WTC11 (cell line): ENCODE data around the gene CLUH. TPM values are rescaled to one million over a fixed set of nuclear protein-coding genes. Genes with fewer than 3 reads are reported as not detected.

Experiments
- ATAC-seq: fragments of 200-7000 bp; cut with Tn5 transposase; 2 replicates; pipeline ENCODE4 v1.10.0; 2021; ENCODE audit warnings: mild to moderate bottlenecking, moderate library complexity
- CTCF ChIA-PET: fragments of 300-600 bp; sonication (Branson Sonifier 250); formaldehyde crosslinking; loops from one replicate; lab custom pipeline; 2021; ENCODE audit warnings: antibody characterized with exemption; lab: Charles Lee
- POLR2A ChIA-PET: fragments of 350-600 bp; sonication (Branson Sonifier 250); formaldehyde crosslinking; loops from one replicate; lab custom pipeline; 2021; ENCODE audit warnings: antibody characterized with exemption; lab: Charles Lee
- DNase-seq: peaks from one replicate; pipeline ENCODE4 v3.0.0; 2021; ENCODE audit warnings: low spot score
- H3K27ac Mint-ChIP-seq: 2 replicates; pipeline ENCODE4 v1.8.0; 2021; ENCODE audit warnings: mixed read lengths
- H3K27me3 Mint-ChIP-seq: 2 replicates; pipeline ENCODE4 v1.8.0; 2021; ENCODE audit warnings: low read depth, mild to moderate bottlenecking, moderate library complexity, mixed read lengths
- H3K36me3 Mint-ChIP-seq: 2 replicates; pipeline ENCODE4 v1.8.0; 2021; ENCODE audit warnings: mixed read lengths
- H3K4me1 Mint-ChIP-seq: 2 replicates; pipeline ENCODE4 v1.8.0; 2022; ENCODE audit warnings: mixed read lengths
- H3K4me3 Mint-ChIP-seq: 2 replicates; pipeline ENCODE4 v1.8.0; 2021; ENCODE audit warnings: mild to moderate bottlenecking, moderate library complexity, mixed read lengths
- H3K9me3 Mint-ChIP-seq: 2 replicates; pipeline ENCODE4 v1.8.0; 2021; ENCODE audit warnings: mixed read lengths
- AR ChIP-seq: fragments of 250-450 bp; sonication (Bioruptor Pico); IDR thresholded peaks from 2 replicates; pipeline ENCODE4 v1.9.0; 2021; ENCODE audit warnings: mild to moderate bottlenecking
- CDX4 ChIP-seq: fragments of 250-450 bp; sonication (Bioruptor Pico); IDR thresholded peaks from 2 replicates; pipeline ENCODE4 v1.9.0; 2021; ENCODE audit warnings: moderate library complexity, mild to moderate bottlenecking, inconsistent platforms, borderline replicate concordance
- EMX1 ChIP-seq: fragments of 250-450 bp; sonication (Bioruptor Pico); IDR thresholded peaks from 2 replicates; pipeline ENCODE4 v1.8.0; 2021; ENCODE audit warnings: mild to moderate bottlenecking
- HMGA2 ChIP-seq: fragments of 250-450 bp; sonication (Bioruptor Pico); IDR thresholded peaks from 2 replicates; pipeline ENCODE4 v1.4.0; 2021; ENCODE audit warnings: mild to moderate bottlenecking, moderate library complexity
- IRF2 ChIP-seq: sonication (generic); formaldehyde crosslinking; IDR thresholded peaks from 2 replicates; pipeline ENCODE4 v1.8.0; 2022; ENCODE audit warnings: low read depth, missing genetic modification reagents, borderline replicate concordance
- MAX ChIP-seq: sonication (generic); formaldehyde crosslinking; IDR thresholded peaks from 2 replicates; pipeline ENCODE4 v1.8.0; 2022; ENCODE audit warnings: mild to moderate bottlenecking, missing genetic modification reagents
- MXD4 ChIP-seq: fragments of 250-450 bp; sonication (Bioruptor Pico); IDR thresholded peaks from 2 replicates; pipeline ENCODE4 v1.8.0; 2021; ENCODE audit warnings: mild to moderate bottlenecking, moderate library complexity, borderline replicate concordance
- MYBL2 ChIP-seq: sonication (generic); formaldehyde crosslinking; IDR thresholded peaks from 2 replicates; pipeline ENCODE4 v1.8.1; 2023; ENCODE audit warnings: mild to moderate bottlenecking, moderate library complexity, missing genetic modification reagents
- NR1H2 ChIP-seq: sonication (generic); formaldehyde crosslinking; IDR thresholded peaks from 2 replicates; pipeline ENCODE4 v1.9.0; 2021; ENCODE audit warnings: mild to moderate bottlenecking, moderate library complexity, missing genetic modification reagents
- NR2C2 ChIP-seq: sonication (generic); formaldehyde crosslinking; IDR thresholded peaks from 2 replicates; pipeline ENCODE4 v1.8.0; 2022; ENCODE audit warnings: mild to moderate bottlenecking, missing genetic modification reagents
- PRDM15 ChIP-seq: sonication (generic); formaldehyde crosslinking; IDR thresholded peaks from 2 replicates; pipeline ENCODE4 v1.8.0; 2022; ENCODE audit warnings: missing genetic modification reagents
- PRRX2 ChIP-seq: fragments of 250-450 bp; sonication (Bioruptor Pico); IDR thresholded peaks from 2 replicates; pipeline ENCODE4 v1.8.0; 2021; ENCODE audit warnings: mild to moderate bottlenecking
- SMAD4 ChIP-seq: sonication (generic); formaldehyde crosslinking; IDR thresholded peaks from 2 replicates; pipeline ENCODE4 v1.8.0; 2022; ENCODE audit warnings: mild to moderate bottlenecking, missing genetic modification reagents
- SOX15 ChIP-seq: fragments of 250-450 bp; sonication (Bioruptor Pico); IDR thresholded peaks from 2 replicates; pipeline ENCODE4 v1.9.0; 2021; ENCODE audit warnings: mild to moderate bottlenecking
- SP1 ChIP-seq: sonication (generic); formaldehyde crosslinking; conservative IDR thresholded peaks from 2 replicates; pipeline ENCODE4 v1.8.1; 2022; ENCODE audit warnings: missing genetic modification reagents
- ZBTB43 ChIP-seq: sonication (generic); formaldehyde crosslinking; IDR thresholded peaks from 2 replicates; pipeline ENCODE4 v1.8.1; 2023; ENCODE audit warnings: mild to moderate bottlenecking, missing genetic modification reagents
- total RNA-seq: library from RNA; stranded (reverse); gene quantifications from 3 replicates; pipeline ENCODE4 v1.2.3, GENCODE V29; 2021
- TF ChIP-seq, protein P1 (sequence below): sonication (generic); formaldehyde crosslinking; conservative IDR thresholded peaks from 2 replicates; pipeline ENCODE4 v1.8.1; 2022; ENCODE audit warnings: mild to moderate bottlenecking, missing genetic modification reagents
- TF ChIP-seq, protein P2 (sequence below): sonication (generic); formaldehyde crosslinking; IDR thresholded peaks from 2 replicates; pipeline ENCODE4 v1.8.1; 2023; ENCODE audit warnings: mild to moderate bottlenecking, moderate library complexity, missing genetic modification reagents
- TF ChIP-seq, protein P3 (sequence below): fragments of 250-450 bp; sonication (Bioruptor Pico); IDR thresholded peaks from 2 replicates; pipeline ENCODE4 v1.8.0; 2021; ENCODE audit warnings: mild to moderate bottlenecking

Gene CLUH
- total RNA-seq, 1 experiment from 2014 or later: 105 TPM

DNA sequence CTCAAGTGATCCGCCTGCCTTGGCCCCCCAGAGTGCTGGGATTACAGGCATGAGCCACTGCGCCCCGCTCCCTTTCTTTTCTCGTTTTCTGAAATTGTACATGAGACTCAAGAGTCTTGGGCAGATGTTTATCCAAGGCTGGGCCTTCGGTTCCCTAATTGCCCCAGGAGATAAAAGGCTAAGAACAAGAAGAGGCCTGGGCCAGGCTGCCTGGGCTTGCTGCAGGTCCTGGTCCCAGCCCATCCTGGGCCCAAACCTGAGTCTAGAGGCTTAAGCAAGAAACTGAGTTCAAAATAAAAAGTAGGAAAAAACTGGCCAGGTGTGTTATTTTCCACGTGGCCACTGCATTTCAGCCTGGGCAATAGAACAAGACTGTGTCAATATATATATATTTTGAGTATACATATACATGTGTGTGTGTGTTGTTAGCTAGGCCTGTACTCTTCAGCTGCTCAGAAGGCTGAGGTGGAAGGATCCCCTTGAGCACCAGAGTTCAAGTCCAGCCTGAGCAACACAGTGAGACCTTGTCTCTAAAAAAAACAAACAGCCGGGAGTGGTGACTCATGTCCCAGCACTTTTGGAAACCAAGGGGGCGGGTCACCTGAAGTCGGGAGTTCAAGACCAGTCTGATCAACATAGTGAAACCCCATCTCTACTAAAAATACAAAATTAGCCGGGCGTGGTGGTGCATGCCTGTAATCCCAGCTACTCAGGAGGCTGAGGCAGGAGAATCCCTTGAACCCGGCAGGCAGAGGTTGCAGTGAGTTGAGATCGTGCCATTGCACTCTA, 6.8 kb upstream of the CLUH start:
- no peaks in the 10 kb centered on the region for H3K9me3 Mint-ChIP-seq
- TF ChIP-seq PRRX2 (CRISPR knock-in tag): no peak
- TF ChIP-seq EMX1 (CRISPR knock-in tag): no peak
- no peak for TF ChIP-seq MAX (CRISPR knock-in tag)
- TF ChIP-seq NR1H2 (CRISPR knock-in tag): no peak
- no peak for TF ChIP-seq SMAD4
- TF ChIP-seq SP1: no peak
- TF ChIP-seq IRF2: no peak
- TF ChIP-seq NR2C2 (CRISPR knock-in tag): no peak
- no peak for TF ChIP-seq SOX15
- TF ChIP-seq AR (CRISPR knock-in tag): no peak
- TF ChIP-seq HMGA2: no peak
- TF ChIP-seq PRDM15 (CRISPR knock-in tag): no peak
- TF ChIP-seq, protein P1, sequence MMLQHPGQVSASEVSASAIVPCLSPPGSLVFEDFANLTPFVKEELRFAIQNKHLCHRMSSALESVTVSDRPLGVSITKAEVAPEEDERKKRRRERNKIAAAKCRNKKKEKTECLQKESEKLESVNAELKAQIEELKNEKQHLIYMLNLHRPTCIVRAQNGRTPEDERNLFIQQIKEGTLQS (CRISPR knock-in tag): no peak
- TF ChIP-seq, protein P2, sequence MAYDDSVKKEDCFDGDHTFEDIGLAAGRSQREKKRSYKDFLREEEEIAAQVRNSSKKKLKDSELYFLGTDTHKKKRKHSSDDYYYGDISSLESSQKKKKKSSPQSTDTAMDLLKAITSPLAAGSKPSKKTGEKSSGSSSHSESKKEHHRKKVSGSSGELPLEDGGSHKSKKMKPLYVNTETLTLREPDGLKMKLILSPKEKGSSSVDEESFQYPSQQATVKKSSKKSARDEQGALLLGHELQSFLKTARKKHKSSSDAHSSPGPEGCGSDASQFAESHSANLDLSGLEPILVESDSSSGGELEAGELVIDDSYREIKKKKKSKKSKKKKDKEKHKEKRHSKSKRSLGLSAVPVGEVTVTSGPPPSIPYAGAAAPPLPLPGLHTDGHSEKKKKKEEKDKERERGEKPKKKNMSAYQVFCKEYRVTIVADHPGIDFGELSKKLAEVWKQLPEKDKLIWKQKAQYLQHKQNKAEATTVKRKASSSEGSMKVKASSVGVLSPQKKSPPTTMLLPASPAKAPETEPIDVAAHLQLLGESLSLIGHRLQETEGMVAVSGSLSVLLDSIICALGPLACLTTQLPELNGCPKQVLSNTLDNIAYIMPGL: no peak
- TF ChIP-seq, all 79 proteins: peak for 0
- CTCF ChIA-PET: interaction anchor here (0.5 kb wide), 1 partner anchor 43 kb away, joined by 3 read pairs; no protein-coding TSS in a partner anchor

DNA sequence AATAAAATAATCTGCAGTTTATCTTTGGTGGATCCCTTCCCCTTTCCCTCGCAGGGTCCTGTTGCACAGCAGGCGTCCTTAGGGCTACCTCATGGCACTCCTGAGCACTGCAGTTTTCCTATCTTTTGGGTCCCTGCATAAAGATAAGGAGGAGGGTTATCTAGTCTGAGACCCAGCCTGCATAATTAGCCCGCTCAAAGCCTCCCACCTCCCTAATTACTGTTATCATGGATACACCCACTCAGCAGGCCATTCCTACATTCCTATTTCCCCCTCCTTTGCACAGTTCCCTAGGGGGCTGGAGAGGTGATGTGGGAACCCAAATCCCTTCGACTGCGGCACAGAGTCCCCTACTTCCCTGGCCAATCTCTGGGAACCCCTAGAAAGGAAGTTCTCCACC, 5.1 kb upstream of the CLUH start:
- DNase-seq (no peak), ATAC-seq (no peak)
- no peaks in the 10 kb centered on the region for H3K9me3 Mint-ChIP-seq
- peaks cover 24% of the 10 kb centered on the region for H3K4me1 Mint-ChIP-seq
- ChIA-PET POLR2A (no interaction called here), CTCF (interaction anchor here (1.2 kb wide), 1 partner anchor 296 kb away, joined by 3 read pairs; no protein-coding TSS in a partner anchor)
- H3K27ac Mint-ChIP-seq: no peak overlapping the region
- no peaks in the 10 kb centered on the region for H3K36me3 Mint-ChIP-seq
- peaks cover 7% of the 10 kb centered on the region for H3K27me3 Mint-ChIP-seq
- H3K4me3 Mint-ChIP-seq: no peak overlapping the region
- TF ChIP-seq MXD4 (no peak), ZBTB43 (no peak), PRDM15 (CRISPR knock-in tag) (no peak), CDX4 (CRISPR knock-in tag) (no peak), MYBL2 (no peak)
- TF ChIP-seq, protein P3, sequence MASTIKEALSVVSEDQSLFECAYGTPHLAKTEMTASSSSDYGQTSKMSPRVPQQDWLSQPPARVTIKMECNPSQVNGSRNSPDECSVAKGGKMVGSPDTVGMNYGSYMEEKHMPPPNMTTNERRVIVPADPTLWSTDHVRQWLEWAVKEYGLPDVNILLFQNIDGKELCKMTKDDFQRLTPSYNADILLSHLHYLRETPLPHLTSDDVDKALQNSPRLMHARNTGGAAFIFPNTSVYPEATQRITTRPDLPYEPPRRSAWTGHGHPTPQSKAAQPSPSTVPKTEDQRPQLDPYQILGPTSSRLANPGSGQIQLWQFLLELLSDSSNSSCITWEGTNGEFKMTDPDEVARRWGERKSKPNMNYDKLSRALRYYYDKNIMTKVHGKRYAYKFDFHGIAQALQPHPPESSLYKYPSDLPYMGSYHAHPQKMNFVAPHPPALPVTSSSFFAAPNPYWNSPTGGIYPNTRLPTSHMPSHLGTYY (CRISPR knock-in tag): no peak

More for the DNA sequence above, 6.8 kb upstream of the CLUH start:
- DNase-seq (no peak), ATAC-seq (no peak)
- Mint-ChIP-seq H3K4me1 (peaks cover 22% of the 10 kb centered on the region), H3K27ac (no peak overlapping the region), H3K27me3 (no peaks in the 10 kb centered on the region), H3K4me3 (no peak overlapping the region), H3K36me3 (no peaks in the 10 kb centered on the region)
- POLR2A ChIA-PET: no interaction called here
